SKM-1 treated with dmso at 0.1 percent for 144 hours (cell line): ENCODE data around the gene CCSAP.
"Not testable (repeated sequence)": the region's sequence is repeated elsewhere in the genome, so short reads cannot be mapped to it uniquely, and the experiment has no call there.

Source experiments
- DNase-seq: peaks from one replicate; lab custom pipeline; 2025; ENCODE audit not compliant: unreplicated experiment; lab: John Stamatoyannopoulos, UW

The CCSAP gene

GRCh38 chr1:229342656-229343569 is at the start of gene CCSAP:
TSS of gene CCSAP (minus strand) at chr1:229343047. CDS start at chr1:229342465, 582 bp downstream.
- peak; percentile 59 for DNase-seq

DNA sequence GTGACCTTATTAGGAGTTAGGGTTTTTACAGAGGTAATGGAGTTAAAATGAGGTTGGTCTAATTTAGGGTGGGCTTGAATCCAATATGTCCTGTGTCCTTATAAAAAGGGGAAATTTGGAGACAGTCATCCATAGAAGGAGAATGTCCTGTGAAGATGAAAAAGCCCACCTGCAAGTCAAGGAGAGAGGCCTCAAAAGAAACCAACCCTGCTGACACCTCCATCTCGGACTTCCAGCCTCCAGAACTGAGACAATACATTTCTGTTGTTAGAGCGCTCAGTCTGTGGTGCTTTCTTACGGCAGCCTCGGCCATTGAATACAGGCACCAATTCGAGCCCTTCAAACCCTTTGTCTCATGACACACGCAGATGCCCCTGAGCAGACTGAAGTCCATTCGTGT is 47.3 kb upstream of the CCSAP start:
- no peak for DNase-seq

DNA sequence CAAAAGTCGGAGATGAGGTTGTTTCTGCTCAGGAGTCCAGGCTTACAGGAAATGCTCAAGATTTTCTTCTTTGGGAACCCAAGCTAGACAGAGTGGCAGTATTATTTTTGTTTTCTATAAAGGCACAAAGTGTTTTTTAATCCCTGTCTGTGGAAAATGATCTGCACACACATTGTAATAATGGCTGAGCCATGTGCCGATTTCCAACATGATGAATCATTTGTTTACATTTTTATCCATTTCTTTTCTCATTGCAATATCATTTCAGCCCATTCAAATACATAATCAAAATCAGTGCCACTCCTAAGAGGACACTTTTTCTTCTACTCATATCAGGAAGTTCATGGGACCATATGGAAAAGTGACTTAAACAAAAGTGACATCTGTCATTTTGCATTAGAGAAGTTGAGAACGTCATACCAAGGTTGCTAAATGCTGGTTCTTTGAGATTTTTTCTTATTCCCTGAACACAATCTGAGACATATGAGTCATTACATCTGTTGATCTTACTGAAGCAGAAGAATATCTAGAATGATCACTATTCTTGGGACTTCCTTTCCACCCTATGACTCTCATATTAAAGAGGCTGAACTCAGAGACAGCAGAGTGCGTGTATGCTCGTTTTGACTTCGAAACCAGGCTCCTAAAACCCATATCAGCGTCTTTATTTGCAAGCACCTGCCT is 46.2 kb upstream of the CCSAP start:
- no peak for DNase-seq

DNA sequence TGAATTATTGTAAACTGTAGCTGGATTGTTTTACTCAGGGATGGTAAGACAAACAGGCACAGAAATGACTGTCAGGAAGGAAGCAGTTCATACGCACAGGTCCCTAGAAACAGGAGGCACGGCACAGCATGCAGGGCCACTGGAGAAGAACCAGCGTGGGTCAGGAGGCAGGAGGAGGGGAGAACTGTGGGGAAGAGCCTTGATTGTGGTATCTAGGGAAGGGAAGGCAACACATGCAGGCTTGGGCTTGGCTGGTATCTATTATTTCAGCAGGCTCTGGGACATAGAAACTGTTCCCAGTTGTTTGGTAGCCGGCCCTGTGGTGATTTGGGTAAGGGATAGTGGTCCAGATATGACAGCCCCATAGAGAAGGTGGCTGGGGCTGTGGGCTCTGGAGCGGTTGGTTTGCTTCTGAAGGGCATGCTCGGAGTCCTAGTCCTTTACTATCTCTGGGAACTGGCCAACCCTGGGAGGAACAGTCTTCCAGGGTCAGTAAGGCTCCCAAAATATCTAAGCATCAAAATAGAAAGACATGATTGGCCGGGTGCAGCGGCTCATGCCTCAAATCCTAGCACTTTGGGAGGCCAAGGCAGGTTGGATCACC is 43.1 kb upstream of the CCSAP start:
- no peak for DNase-seq

DNA sequence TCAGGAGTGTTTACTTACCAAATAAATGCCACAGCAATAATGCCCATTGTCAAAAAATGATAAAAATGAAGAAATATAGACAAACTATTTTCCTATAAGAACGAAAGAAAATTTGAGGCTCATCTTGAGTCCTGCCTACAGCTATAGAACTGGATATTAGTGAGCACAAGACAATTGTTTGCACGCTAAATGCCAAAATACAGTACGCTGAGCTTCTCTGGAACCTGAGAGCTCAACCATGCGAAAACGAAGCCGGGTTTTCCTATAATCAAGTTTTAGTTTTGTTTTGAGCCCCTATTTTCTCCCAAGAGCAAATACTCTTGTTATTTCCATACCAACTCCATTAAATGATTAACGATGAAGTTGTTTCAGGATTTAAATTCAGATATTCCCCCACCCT is 42.0 kb upstream of the CCSAP start:
- DNase-seq: no peak

DNA sequence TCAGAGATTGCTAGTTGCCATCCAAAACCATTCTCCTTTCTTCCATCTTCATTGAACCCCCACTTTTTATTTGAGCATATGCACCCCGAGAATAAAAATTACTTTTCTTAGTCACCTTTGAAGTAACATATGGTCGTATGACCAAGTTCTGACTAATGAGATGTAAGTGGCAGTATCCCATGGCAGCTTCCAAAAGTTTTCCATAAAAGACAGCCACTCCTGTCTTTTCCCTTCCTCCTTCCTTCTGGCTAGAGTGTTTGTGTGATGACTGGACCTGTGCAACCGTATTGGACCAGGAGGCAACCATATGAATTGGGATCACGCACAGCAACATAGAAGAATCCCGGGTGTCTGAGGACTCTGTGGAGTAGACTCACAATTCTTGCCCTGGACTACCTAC is 41.1 kb upstream of the CCSAP start:
- DNase-seq: no peak

GRCh38 chr1:229383188-229383587 is 40.3 kb upstream of the CCSAP start:
- no peak for DNase-seq

DNA sequence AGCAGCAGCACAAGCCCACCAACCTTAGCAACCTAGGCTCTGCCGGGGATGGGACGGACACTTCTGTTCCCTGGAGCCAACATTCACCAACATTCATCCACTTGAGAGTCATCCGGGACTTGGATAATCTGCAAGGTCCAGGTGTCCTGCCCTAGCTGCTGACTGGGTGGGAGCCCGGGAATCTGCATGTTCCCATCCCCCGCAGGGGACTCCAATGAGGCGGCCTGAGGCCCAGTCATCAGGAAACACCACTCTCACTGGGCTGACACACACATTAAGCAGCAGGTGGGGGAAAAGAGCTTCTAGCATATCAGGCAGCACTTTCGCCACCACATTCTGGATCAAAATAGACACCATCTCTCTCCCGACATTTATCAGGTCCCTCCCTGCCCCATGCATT is 38.4 kb upstream of the CCSAP start:
- no peak for DNase-seq

- DNase-seq: no peak
These were observed 37.8 kb upstream of the CCSAP start for GRCh38 chr1:229380536-229381160.

- no peak for DNase-seq
These were observed 37.0 kb upstream of the CCSAP start for GRCh38 chr1:229379846-229380245.

GRCh38 chr1:229378586-229379367 is 35.9 kb upstream of the CCSAP start:
- DNase-seq: no peak

- not testable (repeated sequence) for DNase-seq
These were observed 35.2 kb upstream of the CCSAP start for GRCh38 chr1:229378035-229378434.

DNA sequence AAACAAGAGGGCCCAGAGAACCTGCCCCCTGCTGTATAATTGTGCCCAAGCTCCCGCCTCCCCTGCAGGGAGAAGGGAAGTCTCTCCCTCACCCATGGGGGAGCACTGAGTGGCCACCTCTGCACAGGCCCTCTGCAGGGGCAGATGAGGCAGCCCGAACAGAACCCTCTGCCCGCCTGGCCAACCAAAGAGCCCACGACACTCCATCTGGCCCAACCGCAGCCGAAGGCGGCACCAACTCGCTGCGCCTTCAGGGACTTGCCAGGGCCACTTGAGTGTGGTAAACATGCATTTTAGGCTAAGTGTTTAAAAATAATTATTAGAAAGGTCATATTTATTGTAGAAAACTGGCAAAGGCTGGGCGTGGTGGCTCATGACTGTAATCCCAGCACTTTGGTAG is 34.6 kb upstream of the CCSAP start:
- DNase-seq: no peak

- DNase-seq: no peak
These were observed 33.7 kb upstream of the CCSAP start for GRCh38 chr1:229376521-229376920.

- DNase-seq: no peak
These were observed 31.6 kb upstream of the CCSAP start for GRCh38 chr1:229374485-229374884.

- no peak for DNase-seq
These were observed 30.5 kb upstream of the CCSAP start for GRCh38 chr1:229373395-229373794.

- no peak for DNase-seq
These were observed 29.4 kb upstream of the CCSAP start for GRCh38 chr1:229372251-229372650.

DNA sequence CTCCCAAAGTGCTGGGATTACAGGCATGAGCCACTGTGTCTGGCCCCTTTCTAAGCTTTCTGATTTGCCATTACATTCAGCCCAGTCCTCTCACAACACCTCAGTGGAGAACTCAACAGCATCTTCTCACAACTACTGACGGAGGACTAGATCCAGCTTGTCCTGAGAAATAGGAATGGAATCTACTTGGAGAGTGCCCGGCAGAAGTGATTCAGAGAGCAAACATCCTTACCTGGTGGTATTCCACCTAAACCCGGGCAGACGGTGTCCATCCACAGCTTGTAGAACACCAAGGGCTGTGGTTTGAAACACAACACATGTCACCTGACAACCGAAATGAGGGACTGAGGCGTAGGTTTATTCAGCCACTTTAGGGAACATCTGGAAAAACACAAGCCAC is 28.8 kb upstream of the CCSAP start:
- no peak for DNase-seq

DNA sequence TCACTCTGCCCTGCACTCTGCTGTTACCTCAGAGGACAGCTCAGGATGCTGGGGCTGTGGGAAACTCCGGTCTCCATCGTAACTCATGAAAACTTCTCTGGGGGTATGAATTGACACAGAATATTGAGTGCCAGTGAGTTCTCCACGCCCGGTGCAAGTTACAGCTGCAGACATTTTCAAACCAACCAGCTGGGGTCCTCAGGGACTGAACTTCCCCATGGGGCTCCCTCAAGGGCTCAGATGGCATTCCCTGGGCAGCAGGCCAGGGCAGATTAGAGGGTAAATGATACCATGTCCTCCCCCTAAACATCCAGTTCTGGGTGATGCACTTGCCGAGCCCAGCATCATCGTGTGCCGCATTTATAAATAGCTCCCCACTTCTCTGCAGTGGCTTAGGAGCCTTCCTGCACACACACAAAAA is 27.8 kb upstream of the CCSAP start:
- DNase-seq: no peak

DNA sequence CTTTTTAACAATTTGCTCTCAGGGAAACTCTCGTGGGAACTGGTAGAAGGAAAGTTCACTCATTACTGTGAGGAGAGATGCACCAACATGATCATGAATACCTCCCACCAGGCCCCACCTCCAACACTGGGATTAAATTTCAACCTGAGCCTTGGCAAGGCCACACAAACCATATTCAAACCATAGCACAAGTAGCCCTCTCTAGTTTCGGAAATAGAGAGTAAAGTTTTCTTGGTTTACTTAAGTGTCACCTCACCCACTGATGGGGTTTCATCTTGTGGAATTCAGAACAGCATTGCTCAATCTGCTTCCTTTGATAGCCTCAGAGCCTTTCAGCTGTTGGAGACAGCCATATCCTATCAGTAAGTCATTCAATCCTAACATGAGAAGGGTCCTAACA is 25.5 kb upstream of the CCSAP start:
- no peak for DNase-seq

DNA sequence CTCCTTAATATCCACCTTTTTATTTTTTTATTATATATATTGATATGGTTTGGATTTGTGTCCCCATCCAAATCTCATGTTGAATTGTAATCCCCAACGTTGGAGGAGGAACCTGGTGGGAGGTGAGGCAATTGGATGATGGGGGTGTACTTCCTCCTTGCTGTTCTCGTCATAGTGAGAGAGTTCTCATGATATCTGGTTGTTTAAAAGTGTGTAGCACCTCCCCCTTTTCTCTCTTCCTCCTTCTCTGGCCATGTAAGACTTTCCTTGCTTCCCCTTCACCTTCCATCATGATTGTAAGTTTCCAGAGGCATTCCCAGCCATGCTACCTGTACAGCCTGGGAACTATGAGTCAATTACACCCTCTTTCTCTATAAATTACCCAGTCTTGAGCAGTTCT is 22.7 kb upstream of the CCSAP start:
- DNase-seq: peak; percentile 66
